ENCODE measurements around the gene CFAP74. TPM values are rescaled to one million over a fixed set of nuclear protein-coding genes. Genes with fewer than 3 reads are reported as not detected.

Gene CFAP74
- total RNA-seq, 3 donors from 2014 or later (not counting 1 experiment from before 2014, with no cell fraction given): not detected

DNA sequence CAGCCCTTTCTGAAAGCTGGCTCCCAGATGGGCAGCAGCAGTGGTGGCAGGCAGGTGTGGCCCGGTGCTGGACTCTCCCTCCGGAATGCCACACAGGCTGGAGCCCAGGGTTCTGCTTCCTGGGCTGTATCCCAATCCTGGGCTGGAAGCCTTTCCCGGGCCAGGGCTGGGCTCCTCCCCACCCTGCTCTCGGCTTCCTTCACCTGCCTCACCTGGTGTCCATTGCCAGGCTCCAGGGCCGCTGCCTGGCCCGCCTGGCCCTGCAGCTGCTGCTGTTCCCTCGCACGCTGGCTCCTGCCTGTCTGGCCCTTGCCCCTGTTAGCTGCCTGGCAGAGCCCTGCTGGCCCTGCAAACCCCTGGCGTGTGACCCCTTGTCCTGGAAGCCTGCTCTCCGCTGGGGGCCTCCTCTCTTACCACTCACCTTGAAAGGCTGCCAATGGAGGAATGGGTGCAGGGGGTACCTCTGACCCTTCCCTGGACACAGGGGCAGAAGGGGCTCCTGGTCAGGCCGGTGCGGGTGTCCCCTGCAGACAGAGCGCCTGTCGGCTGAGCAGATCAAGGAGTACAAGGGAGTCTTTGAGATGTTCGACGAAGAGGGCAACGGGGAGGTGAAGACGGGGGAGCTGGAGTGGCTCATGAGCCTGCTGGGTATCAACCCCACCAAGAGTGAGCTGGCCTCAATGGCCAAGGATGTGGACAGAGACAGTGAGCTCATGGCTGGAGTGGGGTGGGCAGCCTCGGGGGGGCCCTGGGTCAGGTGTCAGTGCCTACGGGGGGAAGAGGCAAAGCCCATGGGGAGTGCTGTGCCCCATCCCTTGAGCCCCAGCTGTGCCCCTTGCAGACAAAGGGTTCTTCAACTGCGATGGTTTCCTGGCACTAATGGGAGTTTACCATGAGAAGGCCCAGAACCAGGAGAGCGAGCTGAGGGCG, 87.4 kb downstream of the CFAP74 start:
- DNase-seq (no peak), ATAC-seq (no peak)
- no peaks in the 10 kb centered on the region for H3K36me3 ChIP-seq (ENCODE audit: control insufficient read depth, insufficient read depth, low read length)
- peaks cover 0 to 7% of the 10 kb centered on the region in 2 donors for H3K4me1 Mint-ChIP-seq
- H3K9me3 Mint-ChIP-seq: no peaks in the 10 kb centered on the region
- peak overlapping the region; percentile 35 for H3K4me3 Mint-ChIP-seq
- WGBS (ENCODE audit: insufficient coverage): 94% methylated on average over 22 of the region's 23 CpGs
- no peak overlapping the region for H3K4me3 ChIP-seq (ENCODE audit: low read length)
- no peaks in the 10 kb centered on the region for H3K27me3 ChIP-seq (ENCODE audit: control insufficient read depth, insufficient read depth, low read length)
- no peaks in the 10 kb centered on the region for H3K36me3 Mint-ChIP-seq
- peaks cover 0 to 4% of the 10 kb centered on the region in 2 donors for H3K27me3 Mint-ChIP-seq (ENCODE audit: low read depth in 2 of 2)
- no peak overlapping the region for H3K27ac Mint-ChIP-seq
- H3K27ac ChIP-seq (ENCODE audit: low read length): no peak overlapping the region
- no peak for TF ChIP-seq CTCF (IDR thresholded peaks at IDR 0.05)
- H3K4me1 ChIP-seq (ENCODE audit: control insufficient read depth, insufficient read depth, low read length): peaks cover 22% of the 10 kb centered on the region
- intact Hi-C loops (cut with micrococcal nuclease): no loop called here
- no peaks in the 10 kb centered on the region for H3K9me3 ChIP-seq (ENCODE audit: control insufficient read depth, insufficient read depth, low read length)

DNA sequence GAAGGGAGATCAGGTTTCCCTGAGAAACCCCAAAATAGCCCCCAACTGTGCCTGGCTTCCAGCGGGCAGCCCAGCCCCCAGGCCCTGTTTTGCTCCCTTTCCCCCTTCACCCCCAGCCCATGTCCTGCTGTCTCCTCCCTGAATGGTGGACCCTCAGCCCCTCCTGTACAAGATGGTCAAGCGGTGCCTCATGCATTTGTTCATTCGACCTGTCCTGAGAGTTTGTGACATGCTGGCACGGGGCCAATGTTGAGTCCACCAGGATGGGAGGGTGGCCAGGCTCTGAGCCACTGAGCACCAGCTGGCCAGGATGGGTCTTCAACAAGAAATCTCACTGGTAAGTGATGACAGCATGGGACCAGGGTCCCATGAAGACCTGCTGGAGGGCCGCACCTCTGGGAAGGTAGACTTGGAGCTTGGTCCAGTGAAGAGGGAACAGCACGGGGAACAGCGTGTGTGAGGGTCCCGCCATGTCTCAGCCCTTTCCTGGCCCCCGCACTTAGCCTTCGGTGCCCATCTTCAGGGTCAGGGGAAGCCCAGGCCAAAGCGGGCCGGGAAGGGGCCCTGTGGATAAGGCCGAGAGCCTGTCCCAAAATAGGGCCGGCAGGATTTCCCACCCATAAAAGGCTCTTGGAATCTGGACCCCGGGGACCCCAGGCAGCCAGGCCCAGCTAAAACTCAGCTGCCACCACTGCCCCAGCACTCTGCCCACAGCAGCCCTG, 88.5 kb downstream of the CFAP74 start, which contains the start of gene CALML6:
CALML6 (plus strand) TSS at position 290 of the 722 bp plus-strand sequence; CDS start at position 311, 21 bp downstream.
- intact Hi-C loops (cut with micrococcal nuclease): no loop called here
- Mint-ChIP-seq H3K4me3 (no peak within 1 kb of the TSS), H3K27me3 (ENCODE audit: low read depth in 2 of 2) (peaks cover 0 to 4% of the 10 kb centered on the region in 2 donors), H3K9me3 (no peaks in the 10 kb centered on the region), H3K36me3 (no peaks in the 10 kb centered on the region), H3K4me1 (peaks cover 4 to 10% of the 10 kb centered on the region in 2 donors), H3K27ac (no peak within 1 kb of the TSS)
- no peak for DNase-seq
- no peak for ATAC-seq
- no peaks in the 10 kb centered on the region for H3K27me3 ChIP-seq (ENCODE audit: control insufficient read depth, insufficient read depth, low read length)
- H3K36me3 ChIP-seq (ENCODE audit: control insufficient read depth, insufficient read depth, low read length): no peaks in the 10 kb centered on the region
- H3K9me3 ChIP-seq (ENCODE audit: control insufficient read depth, insufficient read depth, low read length): no peaks in the 10 kb centered on the region
- no peak within 1 kb of the TSS for H3K4me3 ChIP-seq (ENCODE audit: low read length)
- H3K4me1 ChIP-seq (ENCODE audit: control insufficient read depth, insufficient read depth, low read length): peaks cover 23% of the 10 kb centered on the region
- TF ChIP-seq CTCF (IDR thresholded peaks at IDR 0.05): no peak
- H3K27ac ChIP-seq (ENCODE audit: low read length): no peak within 1 kb of the TSS
- WGBS (ENCODE audit: insufficient coverage): 94% methylated on average over 15 of the region's 15 CpGs

GRCh38 chr1:1914101-1914970, 89.2 kb downstream of the CFAP74 start:
- TF ChIP-seq CTCF (IDR thresholded peaks at IDR 0.05): no peak
- no peak for ATAC-seq
- peaks cover 0 to 4% of the 10 kb centered on the region in 2 donors for H3K27me3 Mint-ChIP-seq (ENCODE audit: low read depth in 2 of 2)
- no peaks in the 10 kb centered on the region for H3K36me3 Mint-ChIP-seq
- Histone ChIP-seq H3K9me3 (ENCODE audit: control insufficient read depth, insufficient read depth, low read length) (no peaks in the 10 kb centered on the region), H3K4me3 (ENCODE audit: low read length) (no peak overlapping the region), H3K36me3 (ENCODE audit: control insufficient read depth, insufficient read depth, low read length) (no peaks in the 10 kb centered on the region), H3K27ac (ENCODE audit: low read length) (no peak overlapping the region), H3K27me3 (ENCODE audit: control insufficient read depth, insufficient read depth, low read length) (no peaks in the 10 kb centered on the region), H3K4me1 (ENCODE audit: control insufficient read depth, insufficient read depth, low read length) (peaks cover 23% of the 10 kb centered on the region)
- H3K27ac Mint-ChIP-seq: no peak overlapping the region
- intact Hi-C loops (cut with micrococcal nuclease): no loop called here
- H3K4me3 Mint-ChIP-seq: no peak overlapping the region
- no peaks in the 10 kb centered on the region for H3K9me3 Mint-ChIP-seq
- peaks cover 9 to 11% of the 10 kb centered on the region in 2 donors for H3K4me1 Mint-ChIP-seq
- no peak for DNase-seq
- WGBS (ENCODE audit: insufficient coverage): 86% methylated on average over 20 of the region's 20 CpGs
